HG03558 (cell line): ENCODE results near the gene ZBTB38.

Experiments
- ATAC-seq: cut with Tn5 transposase; IDR thresholded peaks from one replicate; pipeline ENCODE4 v1.9.1; 2021; ENCODE audit warnings: moderate number of reproducible peaks; ENCODE audit not compliant: unreplicated experiment; ENCODE audit errors: extremely low read depth

ZBTB38 gene

DNA sequence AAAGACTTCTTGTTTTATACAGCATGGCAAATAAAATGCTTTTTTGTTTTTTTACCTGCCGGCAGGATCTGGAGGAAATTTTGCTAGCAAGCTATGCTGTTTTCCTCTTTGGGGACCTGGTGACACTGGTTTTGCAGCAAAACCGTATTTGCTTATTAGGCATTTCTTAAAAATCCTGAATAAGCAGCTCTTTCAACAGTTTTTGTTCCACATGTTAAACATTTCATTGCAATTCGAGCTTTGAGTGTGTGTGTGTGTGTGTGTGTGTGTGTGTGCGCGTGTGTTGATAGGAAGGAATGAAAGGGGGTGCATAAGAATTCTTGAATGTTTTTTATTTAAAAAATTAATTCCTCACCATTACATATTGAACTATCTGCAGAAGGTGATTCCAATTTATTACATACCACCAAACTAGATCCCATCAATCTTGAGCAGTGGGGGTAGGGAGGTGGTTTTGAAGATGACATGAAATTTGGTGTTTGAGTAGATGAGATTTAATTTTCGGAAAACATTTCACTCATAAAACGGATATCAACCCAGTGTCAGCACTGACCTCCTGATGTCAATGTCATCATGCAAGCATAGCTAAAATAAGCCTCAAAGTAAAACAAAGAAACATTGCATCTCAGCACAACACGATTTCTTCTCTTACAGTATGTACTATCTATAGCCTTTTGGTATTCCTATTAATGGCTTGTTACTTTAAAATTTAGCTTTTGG lies 17.3 kb downstream of the ZBTB38 start:
- no peak for ATAC-seq

DNA sequence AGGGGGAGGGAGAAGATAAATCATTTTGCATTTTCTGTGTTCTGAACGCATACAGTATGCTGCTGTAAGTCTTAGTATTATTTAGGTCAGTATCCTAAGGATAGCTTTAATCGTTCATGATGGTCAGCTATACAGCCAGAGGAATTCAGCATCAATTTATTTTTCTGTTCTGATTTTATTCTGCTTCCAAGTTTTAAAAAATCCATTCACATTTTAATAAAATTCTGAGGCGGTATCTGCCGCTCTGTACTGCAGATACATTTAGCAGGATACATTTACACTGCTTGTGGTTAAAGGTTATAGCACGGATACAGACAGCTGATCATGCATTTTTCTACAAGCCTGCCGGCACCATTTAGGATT lies 17.8 kb downstream of the ZBTB38 start:
- no peak for ATAC-seq

DNA sequence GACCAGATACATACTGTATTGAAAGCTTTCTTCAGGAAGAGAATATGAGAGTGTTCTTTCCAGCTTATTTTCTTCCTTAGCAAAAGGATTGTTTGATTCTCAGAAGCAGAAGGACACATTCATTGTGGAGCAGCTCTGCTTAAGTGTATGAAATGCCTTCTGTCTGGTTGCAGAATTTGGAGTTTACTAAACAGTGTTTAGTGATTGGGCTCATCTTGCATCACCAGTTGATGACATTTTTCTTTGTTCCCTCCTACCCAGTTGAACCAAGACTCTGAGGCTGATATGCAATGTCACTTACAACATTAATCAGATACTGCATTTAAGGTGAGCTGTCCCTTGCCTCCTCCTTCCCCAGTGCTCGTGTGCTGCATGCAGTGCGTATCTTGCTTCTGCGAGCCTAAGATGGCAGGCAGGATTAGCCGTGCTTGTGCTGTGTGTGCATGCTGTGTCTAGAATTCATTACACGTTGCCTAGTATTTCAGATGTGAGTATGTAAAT lies 18.4 kb downstream of the ZBTB38 start:
- ATAC-seq: no peak

DNA sequence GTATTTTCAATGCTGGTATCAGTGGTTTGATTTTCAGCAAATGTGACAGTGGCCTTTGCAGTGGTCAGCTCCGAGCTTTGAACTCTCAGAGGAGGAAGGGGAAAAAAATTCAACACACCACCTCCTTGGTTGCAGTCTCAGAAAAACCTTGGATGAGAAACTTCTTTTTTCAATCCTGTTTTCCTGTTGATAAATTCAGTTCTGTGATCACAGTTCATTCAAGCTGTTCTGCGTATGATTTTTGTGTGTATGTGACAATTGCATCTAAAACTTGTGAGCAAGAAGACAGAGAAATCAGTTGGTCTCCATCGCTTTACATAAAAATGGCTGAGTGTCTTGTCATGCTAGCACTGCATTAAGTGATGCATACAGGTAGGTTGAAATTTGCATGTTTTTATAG lies 19.2 kb downstream of the ZBTB38 start:
- ATAC-seq: no peak

DNA sequence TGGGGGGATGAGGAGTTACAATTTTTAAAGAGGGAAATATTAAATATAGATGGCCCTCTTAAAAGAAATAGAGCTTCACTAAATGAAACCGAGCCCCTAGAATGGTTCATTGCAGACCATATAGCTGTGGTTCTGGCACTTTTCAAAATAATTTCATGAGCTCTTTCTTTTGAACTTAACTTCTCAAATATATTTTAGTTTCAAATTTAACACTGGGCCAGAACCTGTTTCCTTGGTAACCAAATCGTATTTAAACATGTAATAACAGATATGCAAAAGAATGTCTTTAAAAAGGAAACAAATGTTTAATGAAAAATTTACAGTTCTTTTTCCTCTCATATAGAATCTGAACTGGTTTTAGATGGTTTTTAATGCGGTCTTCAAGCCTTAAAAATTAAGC lies 20.1 kb downstream of the ZBTB38 start:
- ATAC-seq: no peak

DNA sequence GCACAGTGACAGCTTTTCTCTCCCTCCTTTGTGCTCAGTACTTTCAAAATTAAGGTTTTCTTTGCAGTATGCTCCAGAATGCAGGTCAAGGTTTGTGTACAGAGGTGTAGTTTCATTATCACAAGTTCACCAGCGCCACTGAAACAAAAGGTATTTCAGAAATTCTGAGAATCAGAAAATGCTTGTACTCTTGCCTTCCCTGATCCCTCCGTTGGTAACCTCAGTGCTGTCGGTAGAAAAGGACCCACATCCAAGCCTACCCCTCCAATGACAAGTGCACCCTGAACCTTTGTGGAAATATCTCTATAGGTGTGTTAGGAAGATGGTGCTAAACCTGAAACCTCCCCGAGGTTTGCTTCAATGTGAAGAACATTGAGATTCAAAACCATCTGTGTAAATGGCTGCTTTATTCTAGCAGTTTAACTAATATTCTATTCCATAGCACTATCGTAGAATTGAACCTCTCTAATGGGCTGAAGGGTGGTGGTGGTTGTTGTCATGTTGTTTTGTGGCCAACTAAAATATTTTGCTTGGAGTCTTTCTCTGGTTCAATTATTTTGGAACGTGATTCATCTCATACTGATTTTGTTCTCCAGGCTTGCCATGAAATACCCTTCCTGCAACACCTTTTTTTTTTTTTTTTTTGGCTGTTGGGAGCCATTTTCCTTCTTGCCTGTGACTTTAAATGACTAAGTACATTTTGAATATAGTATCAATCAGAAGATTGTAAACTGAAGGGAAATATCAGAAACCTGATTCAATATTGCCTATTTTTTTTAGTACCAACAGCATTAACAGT lies 20.7 kb downstream of the ZBTB38 start:
- ATAC-seq: no peak

DNA sequence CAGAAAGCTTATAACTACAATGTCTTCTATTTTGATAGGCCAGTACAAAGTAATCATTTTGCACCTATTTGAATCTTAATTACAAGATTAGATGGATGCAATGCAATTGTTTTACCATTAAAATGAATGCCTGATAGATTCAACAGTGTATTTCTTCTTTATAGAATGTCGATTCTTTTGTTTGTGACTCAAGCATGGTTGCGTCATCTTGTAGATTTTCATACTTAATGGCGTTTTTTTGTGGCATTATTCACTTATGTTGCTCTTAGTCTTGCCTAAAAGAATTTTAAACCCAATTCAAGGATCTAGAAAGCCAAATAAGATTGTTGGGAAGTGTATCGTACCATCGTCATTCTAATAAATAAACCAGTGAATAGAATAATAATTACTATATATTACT lies 21.4 kb downstream of the ZBTB38 start:
- ATAC-seq: no peak

DNA sequence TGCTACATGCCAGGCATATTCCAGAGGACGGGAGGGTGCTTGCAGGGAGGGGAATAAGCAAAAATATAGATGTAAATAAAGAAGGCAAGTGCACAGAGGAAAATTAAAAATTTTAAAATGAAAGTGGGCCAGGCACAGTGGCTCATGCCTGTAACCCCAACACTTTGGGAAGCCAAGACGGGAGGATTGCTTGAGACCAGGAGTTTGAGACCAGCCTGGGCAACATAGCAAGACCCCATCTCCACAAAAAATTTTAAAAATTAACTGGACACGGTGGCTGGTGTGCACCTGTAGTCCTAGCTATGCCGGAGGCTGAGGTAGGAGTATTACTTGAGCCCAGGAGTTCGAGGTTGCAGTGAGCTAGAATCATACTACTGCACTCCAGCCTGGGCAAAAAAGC lies 22.4 kb downstream of the ZBTB38 start:
- ATAC-seq: no peak

DNA sequence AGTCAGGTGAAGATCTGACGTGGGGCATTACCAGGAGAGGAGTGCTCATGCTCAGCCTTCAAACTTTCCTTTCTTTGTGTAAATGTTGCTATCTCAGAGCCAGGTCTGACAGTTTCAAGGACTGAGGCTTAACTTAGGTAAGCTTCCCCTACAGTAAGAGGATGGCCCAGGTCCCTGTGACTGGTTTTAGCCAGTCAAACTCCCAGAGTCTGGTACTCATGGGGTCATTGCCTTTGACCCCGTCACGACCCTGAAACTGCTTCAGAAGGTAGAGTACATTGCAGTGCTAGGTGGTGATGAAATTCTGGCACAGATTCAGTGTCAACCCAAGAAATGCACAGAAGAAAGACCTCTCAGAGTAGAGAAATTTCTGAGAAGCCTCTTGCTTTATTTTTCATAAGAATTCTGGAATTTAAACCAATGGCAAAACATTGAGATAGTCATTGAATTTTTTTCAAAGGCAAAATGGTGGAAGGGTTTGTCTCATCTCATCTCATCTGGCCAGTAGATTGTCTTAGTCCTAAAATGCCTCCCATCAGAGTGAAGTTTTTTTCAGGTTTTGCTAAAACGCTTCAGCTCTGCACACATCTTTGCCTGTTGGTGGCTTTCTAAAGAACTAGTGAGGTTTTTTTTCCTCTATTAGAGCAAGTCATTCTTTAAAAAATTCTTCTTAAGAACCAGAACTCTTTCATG lies 23.1 kb downstream of the ZBTB38 start:
- ATAC-seq: no peak

DNA sequence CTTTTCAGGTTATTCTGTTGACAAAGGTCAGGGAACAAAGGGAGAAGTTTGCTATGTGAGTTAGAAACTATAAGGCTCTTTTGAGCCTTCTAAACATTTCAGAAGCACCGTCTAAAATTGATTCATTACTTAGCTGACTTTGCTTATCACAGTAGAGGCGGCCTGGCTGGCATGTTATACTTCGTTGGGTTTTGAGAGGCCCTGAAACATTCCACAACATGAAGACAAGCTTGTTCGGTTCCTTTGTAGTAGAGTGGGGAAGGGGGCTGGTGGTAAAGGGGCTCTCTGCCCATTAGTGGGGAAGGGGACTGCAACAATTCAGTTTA lies 23.6 kb downstream of the ZBTB38 start:
- no peak for ATAC-seq

DNA sequence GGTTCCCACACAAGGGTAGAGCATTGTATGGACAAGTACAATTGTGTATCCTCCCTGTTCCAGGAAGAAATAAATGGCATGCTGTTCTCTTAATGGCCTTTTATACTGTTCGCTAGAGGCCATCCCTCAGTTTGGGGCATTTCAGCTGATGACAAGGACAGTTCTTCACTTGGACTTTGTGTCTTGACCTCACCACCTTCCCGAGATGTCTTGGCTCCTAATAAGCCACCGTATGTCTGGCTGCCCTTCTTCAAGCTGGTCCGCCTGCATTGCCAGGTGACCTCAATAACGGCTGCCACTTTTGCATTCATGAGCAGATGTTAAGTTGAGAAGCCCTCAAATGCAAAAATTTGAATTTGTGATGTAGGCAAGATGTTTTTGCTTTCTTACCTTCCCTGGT lies 24.1 kb downstream of the ZBTB38 start:
- ATAC-seq: no peak

DNA sequence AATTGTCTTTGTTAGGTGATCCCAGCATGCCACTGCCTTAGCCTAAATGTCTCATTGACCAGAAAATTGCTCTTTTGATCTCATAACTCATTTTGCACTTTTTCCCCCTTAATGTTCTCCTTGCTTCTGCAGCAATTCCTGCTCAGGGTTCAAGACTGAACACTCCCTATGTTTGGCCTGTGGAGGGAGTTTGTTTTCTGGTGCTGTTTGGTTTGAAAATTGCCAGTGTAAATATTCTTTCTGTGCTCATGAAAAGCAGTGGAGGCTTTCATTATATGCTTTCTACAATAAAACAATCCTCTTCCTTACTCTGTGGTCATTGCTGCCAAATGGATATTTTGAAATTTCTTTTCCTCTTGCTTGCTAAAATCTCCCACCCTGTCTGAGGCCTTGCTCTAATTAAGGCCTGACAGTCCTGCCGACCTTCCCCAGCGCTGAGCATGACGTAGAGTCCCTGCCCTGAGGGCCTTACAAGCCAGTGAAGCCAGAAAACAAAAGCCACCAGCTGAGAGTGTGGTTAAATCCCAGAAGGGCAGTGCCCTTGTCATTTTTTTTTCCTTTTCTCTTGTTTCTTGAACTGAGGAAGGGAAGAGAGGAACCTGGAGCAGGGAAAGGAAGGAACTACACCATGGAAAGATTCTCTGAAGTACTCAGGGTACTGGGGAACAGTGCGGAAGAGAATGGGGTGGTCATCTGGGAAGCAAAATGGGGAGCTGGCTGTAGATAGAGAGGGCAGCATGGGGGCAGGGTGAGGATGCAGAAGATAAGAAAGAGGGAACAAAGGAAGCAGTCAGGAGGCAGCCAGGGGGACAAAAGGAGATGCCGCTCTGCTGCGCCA lies 24.8 kb downstream of the ZBTB38 start:
- ATAC-seq: no peak

DNA sequence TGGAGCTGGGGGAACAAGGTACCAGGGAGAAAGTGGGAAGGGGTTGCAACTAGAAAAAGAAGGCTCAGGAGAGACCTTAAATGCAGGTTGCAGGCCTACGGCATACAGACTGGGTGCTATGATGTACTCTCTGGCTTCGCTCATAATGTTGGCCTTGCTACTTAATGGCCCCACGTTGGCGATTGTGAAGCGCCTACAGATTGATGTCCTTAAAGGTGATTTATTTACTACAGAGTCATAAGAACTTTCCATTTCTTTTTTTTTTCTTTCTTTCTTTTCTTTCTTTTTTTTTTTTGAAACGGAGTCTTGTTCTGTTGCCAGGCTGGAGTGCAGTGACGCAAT lies 25.4 kb downstream of the ZBTB38 start:
- no peak for ATAC-seq

DNA sequence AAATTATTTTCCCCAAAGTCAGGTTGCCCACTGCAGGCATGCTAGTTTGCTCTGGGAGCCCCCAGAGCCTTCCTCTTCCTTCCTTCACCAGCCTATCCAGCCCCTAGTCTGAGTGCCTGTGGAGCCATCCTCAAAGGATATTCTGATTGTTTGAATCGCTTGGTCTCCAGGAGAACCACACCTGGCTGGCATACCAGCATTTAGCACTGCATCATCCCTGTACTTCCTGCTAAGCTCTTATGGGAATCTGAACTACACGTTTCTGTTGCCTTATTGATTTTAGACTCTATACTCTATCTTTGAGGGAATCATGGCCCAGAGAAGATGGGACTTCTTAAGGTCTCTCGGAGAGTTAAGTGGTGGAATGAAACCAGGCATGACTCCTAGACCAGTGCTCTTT lies 26.3 kb downstream of the ZBTB38 start:
- ATAC-seq: no peak

DNA sequence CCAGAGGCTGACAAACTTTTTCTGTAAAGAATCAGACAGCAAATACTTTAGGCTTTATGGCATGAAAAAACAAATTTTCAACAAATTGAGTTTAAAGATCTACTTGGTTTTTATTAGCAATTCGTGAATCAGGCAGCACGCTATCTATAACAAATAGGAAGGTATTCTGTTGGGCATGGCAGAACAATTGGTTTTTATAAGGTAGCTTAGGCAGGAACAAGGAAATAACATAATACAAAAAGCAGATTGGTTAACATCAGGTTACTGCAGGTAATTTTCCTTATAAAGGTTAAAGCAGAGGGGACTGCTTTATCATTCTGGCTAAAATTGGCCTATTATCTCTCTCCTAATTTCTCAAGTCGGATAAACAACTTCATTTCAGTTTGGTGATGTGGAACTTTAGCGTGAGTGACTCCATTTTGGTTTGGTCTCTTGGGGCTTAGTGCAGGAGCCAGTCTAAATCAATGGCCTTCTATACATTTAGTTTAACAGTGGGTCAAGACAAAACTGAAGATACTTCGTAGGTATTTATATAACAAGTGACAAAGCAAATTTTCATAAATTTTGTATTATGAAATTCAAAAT lies 26.8 kb downstream of the ZBTB38 start:
- no peak for ATAC-seq

DNA sequence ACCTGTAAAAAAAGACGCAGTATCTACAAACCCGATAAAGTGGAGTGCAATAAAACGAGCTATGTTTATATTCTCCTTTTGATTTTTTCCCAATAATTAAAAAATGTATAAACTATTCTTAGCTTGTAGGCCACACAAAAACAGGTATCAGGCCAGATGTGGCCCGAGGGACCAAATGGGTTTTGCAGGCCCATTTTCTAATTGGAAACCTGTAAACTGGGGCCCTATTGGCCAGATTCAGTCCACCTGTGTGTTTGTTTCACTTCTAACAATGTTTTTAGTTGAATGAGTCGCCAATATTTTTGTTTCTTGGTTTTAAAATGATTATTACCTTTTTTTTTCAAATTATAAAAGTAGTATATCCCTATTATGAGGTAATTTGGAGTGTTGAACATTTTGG lies 29.7 kb downstream of the ZBTB38 start:
- ATAC-seq: no peak

DNA sequence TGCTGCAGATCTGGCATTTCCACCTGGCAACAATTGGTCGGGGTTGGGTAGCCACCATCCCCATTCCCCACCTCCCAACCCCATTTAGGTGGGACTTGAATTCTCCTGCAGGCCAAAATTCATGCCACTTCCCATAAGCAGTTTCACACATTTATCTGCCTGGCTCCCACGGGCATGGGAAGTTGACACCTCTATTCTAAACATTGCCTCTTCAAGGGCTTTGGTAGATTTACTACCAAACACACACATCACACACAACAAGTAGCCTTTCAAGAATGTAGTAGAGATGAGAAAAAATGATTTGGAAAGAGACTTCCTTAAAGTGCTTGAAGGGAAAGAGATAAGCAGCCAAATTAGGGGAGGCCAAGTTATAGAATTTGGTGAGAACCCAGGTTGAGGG lies 30.9 kb downstream of the ZBTB38 start:
- ATAC-seq: no peak

DNA sequence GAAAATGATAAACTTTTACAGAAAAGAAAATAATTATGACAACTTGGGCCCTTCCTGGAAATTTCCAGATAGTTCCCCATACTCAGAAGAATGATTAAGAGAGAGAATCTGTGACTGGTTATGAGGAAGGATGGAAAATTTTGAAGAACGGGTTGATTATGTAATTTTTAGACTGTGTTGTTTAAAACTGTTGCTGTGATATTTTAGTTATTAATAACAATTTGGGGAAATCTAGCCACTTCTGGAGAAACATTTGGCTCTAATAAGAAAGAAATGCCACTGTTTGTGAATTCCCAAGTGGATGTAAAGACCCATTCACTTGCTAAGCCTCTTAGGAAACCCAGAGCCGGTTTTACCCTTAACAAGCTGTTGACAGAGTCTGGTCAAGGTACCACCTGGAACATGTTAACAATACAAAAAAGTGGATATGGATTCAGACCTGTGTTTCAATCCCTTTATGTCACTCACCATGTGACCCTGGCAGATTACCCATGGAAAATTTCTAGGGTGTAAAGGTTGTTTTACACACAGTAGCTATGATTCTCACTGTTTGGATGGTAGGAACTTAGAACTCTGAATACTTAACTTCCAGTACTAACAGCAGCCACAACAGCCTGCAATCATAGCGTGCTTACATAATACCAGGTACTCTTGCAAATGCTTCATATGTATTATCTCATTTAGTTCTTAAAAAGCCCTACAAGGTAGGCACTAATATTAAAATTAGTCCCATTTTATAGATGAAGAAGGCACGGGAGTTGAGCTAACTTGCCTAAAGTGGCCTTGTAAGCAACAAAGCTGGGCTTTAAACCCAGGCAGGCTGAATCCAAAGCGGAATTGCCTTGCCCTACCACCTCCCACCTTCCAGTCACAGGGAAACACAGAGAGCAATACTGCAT lies 32.0 kb downstream of the ZBTB38 start:
- no peak for ATAC-seq

DNA sequence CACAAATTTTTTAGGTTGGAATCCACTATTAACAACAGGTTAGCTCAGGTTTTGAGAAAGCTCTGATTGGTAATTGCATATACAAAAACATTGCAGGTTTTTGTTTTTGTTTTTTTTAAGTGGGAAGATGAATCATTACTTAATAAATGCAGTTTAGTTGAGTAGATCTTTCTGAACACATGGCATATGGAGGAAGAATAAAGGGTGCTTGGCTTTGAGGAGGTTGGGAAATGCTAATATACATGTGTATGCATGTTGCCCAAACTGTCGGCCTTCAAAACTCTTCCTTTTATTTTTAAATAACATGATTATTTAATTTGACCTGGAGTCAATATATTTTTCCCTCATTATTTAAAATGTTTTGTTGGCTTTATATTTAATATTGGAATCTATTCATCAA lies 32.8 kb downstream of the ZBTB38 start:
- ATAC-seq: no peak
